Measurements from ENCODE around the gene JPT2. TPM values are rescaled to one million over a fixed set of nuclear protein-coding genes. Genes with fewer than 3 reads are reported as not detected.
"Not testable (repeated sequence)": the region's sequence is repeated elsewhere in the genome, so short reads cannot be mapped to it uniquely, and the experiment has no call there.

JPT2 gene
- total RNA-seq, 3 donors from 2014 or later, result 44.0 to 58.5 (median 57.3) TPM

DNA sequence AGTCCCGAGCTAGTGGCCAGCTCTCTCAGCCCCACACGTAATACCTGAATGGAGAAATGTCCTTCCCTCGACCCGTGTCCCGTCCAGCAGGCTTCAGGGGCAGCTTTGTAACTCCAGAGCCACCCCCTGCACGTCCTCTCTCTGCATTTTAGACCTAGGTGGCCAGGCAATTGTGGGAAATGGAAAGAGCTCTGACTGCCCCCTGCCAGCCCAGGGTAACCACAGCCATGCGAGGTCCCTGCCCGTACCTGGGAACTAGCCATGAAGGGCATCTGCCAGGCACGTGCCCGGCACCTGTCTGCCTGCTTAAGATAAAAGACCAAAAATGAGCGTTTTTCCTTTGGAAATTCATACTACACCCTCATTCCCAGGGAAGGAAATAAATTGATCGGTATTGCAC is 37.1 kb downstream of the JPT2 start:
- H3K4me1 ChIP-seq (ENCODE audit: low read depth), result peaks cover 4% of the 10 kb centered on the region
- TF ChIP-seq, protein P1, sequence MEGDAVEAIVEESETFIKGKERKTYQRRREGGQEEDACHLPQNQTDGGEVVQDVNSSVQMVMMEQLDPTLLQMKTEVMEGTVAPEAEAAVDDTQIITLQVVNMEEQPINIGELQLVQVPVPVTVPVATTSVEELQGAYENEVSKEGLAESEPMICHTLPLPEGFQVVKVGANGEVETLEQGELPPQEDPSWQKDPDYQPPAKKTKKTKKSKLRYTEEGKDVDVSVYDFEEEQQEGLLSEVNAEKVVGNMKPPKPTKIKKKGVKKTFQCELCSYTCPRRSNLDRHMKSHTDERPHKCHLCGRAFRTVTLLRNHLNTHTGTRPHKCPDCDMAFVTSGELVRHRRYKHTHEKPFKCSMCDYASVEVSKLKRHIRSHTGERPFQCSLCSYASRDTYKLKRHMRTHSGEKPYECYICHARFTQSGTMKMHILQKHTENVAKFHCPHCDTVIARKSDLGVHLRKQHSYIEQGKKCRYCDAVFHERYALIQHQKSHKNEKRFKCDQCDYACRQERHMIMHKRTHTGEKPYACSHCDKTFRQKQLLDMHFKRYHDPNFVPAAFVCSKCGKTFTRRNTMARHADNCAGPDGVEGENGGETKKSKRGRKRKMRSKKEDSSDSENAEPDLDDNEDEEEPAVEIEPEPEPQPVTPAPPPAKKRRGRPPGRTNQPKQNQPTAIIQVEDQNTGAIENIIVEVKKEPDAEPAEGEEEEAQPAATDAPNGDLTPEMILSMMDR (IDR thresholded peaks at IDR 0.05), result no peak
- ATAC-seq (no peak), DNase-seq (peak in 1 of 3 donors; percentile 19)
- H3K36me3 ChIP-seq (ENCODE audit: low read depth), result no peaks in the 10 kb centered on the region
- intact Hi-C loops (cut with DNase I, micrococcal nuclease), result no loop called here
- no peaks in the 10 kb centered on the region for H3K9me3 ChIP-seq
- H3K4me3 ChIP-seq, result no peak overlapping the region

DNA sequence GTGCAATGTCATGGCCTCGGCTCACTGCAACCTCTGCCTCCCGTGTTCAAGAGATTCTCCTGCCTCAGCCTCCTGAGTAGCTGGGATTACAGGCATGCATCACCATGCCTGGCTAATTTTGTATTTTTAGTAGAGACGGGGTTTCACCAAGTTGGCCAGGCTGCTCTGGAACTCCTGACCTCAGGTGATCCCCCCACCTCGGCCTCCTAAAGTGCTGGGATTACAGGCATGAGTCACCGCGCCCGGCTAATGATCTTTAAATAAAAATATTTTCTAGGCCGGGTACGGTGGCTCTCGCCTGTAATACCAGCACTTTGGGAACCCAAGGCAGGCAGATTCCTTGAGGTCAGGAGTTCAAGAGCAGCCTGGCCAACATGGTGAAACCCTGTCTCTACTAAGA is 40.2 kb downstream of the JPT2 start:
- ATAC-seq; H3K9me3 ChIP-seq; H3K36me3 ChIP-seq (ENCODE audit: low read depth); intact Hi-C loops (cut with DNase I, micrococcal nuclease); H3K4me3 ChIP-seq: not testable (repeated sequence)
- peaks cover 10% of the 10 kb centered on the region for H3K4me1 ChIP-seq (ENCODE audit: low read depth)
- DNase-seq, result peak in 1 of 3 donors; percentile 19

DNA sequence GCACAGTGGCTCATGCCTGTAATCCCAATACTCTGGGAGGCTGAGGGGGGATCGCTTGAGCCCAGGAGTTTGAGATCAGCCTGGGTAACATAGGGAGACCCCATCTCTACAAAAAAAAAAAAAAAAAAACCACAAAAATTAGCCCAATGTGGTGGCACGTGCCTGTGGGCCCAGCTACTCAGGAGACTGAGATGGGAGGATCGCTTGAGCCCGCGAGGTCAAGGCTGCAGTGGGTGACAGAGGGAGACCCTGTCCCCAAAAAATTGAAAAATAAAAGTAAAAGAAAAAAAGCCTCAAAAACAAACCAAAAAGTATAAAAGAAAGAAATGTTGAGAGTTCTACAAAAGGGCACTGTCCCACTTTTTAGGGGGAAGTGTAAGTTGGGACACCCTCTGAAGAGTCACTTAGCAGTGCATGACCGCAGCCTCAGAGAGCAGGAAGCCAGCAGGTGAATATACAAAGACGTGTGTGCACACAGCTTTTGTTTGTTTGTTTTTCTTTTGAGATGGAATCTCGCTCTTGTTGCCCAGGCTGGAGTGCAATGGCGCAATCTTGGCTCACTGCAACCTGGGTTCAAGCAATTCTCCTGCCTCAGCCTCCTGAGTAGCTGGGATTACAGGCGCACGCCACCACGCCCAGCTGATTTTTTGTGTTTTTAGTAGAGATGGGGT is 41.6 kb downstream of the JPT2 start:
- peaks cover 18% of the 10 kb centered on the region for H3K4me1 ChIP-seq (ENCODE audit: low read depth)
- H3K36me3 ChIP-seq (ENCODE audit: low read depth); intact Hi-C loops (cut with DNase I, micrococcal nuclease); H3K9me3 ChIP-seq; H3K4me3 ChIP-seq: not testable (repeated sequence)
- ATAC-seq, result peak; percentile 42
- DNase-seq, result peak in 1 of 3 donors; percentile 20

DNA sequence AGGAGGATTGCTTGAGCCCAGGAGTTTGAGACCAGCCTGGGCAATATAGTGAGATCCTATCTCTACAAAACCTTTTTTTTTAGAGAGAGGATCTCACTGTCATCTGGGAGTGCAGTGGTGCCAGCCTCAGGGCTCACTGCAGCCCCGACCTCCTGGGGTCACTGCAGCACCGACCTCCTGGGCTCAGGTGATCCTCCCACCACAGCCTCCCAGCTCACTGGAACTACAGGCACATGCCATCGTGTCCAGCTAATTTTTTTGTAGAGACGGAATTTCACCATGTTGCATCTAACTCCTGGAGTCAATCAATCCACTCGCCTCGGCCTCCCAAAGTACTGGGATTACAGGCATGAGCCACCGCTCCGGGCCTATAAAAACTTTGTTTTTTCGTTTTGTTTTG is 43.3 kb downstream of the JPT2 start:
- DNase-seq, result no peak
- peaks cover 18% of the 10 kb centered on the region for H3K4me1 ChIP-seq (ENCODE audit: low read depth)
- ATAC-seq, result no peak

DNA sequence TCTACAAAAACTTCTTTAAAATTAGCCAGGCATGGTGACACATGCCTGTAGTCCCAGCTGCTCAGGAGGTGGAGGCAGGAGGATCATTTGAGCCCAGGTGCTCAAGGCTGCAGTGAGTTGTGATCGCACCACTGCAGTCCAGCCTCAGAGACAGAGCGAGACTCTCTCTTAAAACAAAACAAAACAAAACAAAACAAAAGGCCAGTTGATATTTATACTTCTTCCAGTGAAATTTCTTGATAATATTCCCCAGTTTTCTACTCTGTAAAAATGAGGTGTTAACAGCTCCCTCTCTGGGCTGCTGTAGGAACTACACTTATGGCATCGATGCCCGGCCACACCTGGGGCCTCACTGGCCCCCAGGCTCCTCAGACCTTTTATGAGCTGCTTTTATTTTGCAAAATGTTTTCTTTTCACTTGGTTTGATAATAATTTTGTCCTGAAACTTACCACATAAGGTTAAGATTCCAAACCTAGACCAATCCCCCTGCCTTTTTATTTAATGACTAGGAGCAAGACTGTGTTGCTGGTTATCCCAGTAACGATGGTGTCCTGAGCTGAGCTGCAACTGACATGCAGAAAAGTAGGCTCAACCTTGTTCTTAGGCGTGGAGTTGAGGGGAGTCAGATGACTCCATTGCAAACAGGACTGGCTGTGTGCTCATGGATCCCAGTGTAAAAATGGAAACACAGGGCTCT is 45.5 kb downstream of the JPT2 start:
- intact Hi-C loops (cut with DNase I, micrococcal nuclease), result no loop called here
- H3K4me3 ChIP-seq, result no peak overlapping the region
- H3K4me1 ChIP-seq (ENCODE audit: low read depth), result peaks cover 18% of the 10 kb centered on the region
- DNase-seq (peak in 1 of 3 donors; percentile 70), ATAC-seq (peak; percentile 58)
- TF ChIP-seq, protein P1 (IDR thresholded peaks at IDR 0.05), result peak; percentile 60
- no peaks in the 10 kb centered on the region for H3K9me3 ChIP-seq
- no peaks in the 10 kb centered on the region for H3K36me3 ChIP-seq (ENCODE audit: low read depth)

More for the DNA sequence above, 43.3 kb downstream of the JPT2 start:
- H3K4me3 ChIP-seq, result no peak overlapping the region
- no peaks in the 10 kb centered on the region for H3K9me3 ChIP-seq
- intact Hi-C loops (cut with DNase I, micrococcal nuclease), result no loop called here
- no peaks in the 10 kb centered on the region for H3K36me3 ChIP-seq (ENCODE audit: low read depth)
- TF ChIP-seq, protein P1 (IDR thresholded peaks at IDR 0.05), result no peak

DNA sequence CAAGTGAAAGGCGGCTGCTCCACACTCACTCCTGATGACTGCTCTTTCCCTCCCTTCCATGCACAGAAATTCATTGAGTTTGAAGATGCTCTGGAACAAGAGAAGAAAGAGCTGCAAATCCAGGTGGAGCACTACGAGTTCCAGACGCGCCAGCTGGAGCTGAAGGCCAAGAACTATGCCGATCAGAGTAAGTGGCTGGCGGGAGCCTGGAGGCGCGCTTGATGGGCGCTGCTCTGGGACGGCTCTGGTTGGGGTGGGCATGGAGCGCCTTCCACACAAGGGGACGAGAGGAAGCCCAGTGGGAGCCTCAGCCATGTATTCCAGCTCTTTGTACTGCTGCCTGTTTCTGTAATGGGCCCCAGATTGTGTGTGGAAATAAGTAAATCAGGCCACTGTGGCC is 46.4 kb downstream of the JPT2 start:
- no peak for DNase-seq
- Histone ChIP-seq H3K9me3 (no peaks in the 10 kb centered on the region), H3K4me1 (ENCODE audit: low read depth) (peaks cover 18% of the 10 kb centered on the region), H3K36me3 (ENCODE audit: low read depth) (no peaks in the 10 kb centered on the region), H3K4me3 (no peak overlapping the region)
- intact Hi-C loops (cut with DNase I, micrococcal nuclease), result no loop called here
- ATAC-seq, result no peak
- TF ChIP-seq, protein P1 (IDR thresholded peaks at IDR 0.05), result no peak

Data from mucosa of descending colon (tissue), 3 donors.